GM19463 (cell line): ENCODE measurements around the gene RSPO4.

Source experiments
- ATAC-seq: cut with Tn5 transposase; IDR thresholded peaks from one replicate; pipeline ENCODE4 v1.9.1; 2021; ENCODE audit warnings: mild to moderate bottlenecking, moderate library complexity; ENCODE audit not compliant: unreplicated experiment

RSPO4 gene

DNA sequence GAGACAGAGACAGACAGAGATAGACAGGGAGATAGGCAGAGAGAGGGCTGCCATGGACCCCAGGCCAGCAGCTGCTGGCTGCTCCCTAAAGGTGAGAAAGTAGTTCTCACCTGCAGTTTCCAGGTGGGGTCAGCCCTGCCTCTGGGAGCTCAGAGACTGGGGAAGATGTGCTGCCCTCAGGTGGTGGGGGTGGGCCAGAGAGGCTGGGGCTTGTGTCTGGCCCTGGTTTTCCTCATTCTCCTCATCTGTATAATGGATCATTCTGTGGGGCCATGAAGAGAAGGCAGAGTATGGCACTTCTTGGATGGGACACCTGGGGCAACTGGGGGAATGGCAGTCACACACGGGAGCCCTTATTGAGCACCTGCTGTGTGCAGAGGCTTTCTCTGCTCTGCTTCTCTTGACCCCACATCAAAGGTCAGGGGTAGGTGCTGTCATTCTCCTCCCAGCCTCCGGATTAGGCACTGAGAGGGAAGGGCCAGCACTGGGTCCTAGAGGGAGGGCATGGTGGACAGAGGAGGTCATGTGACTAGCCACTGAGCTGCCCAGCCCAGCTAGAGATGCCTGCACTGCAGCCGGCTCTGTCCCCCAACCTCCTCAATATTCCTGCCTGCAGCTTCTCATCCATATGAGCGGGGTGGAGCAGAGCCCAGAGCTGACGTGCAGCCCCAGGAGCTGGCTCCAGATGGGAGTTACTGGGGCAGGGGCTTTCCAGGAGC, 90.1 kb downstream of the RSPO4 start:
- no peak for ATAC-seq

GRCh38 chr20:910870-911770, 91.0 kb downstream of the RSPO4 start:
- ATAC-seq = no peak

DNA sequence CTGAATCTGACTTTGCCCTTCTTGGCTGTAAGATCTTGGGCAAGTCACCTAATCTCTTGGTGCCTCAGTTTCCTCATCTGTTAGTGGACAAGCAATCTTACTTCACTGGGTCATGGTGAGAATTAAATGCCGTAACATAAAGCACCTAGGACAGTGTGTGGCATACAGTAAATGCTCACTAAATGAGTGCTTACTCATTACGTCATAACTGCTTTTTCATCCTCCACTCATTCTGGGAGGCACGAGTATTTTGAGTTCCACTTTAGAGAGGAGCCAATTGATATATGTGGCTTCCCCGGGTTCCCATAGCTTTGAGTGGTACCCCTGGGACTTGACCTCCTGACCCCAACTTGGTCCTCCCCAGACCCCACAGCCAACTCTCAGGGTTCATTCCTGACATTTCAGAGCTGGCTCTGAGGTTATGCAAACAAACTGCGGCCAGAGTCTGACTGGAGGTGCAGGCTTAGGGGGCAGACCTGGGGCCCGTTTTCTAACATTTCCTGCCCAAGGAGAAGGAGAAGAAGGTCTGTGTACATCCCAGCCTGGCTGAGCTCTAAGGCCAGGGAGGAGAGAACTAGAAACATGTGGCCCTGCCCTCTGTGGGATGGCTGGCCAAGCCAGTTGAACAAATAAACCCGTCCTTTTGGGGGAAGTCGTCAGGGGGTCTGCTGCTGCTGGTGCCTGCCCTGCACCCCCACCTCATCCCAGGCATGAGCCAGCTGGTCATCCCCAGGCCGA, 91.8 kb downstream of the RSPO4 start:
- ATAC-seq = no peak

DNA sequence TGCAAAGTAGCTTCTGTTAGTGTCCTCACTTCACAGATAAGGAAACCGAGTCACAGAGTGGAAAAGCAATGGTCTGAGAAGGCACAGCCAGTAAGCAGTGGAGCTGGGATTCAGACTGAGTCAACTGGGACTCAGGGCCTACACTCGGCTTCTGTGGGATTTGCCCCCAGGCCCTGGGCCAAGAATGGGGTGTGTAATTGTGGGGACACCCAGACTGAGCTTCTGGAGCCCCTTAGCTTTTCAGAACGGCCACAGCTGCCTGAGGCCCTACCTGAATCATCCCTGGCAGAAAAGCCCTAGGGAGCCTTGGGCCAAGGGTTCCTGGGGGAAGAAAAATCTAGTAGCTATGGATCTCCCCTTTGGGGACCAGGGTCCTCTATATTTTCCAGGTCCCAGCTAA, 92.5 kb downstream of the RSPO4 start:
- ATAC-seq = no peak
